ENCODE results near the gene LIPN.

DNA sequence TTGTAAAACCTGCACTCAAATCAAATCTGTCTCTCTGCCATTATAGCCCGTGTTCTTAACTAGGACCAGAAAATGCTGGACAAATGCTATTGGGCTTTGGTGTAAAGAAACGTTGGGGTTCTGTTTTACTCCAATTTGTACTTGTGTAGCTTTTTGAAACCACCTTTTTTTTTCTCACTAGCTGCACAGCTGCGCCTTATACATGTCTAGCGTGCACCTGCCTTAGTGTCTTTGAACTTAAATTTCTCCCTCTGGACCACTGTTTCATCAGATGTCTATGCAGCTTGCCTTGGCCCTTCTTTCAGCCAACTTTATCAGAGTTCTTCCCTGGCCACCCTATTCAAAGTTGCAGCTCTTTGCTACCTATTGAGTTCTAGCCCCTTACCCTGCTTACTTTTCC, 49.8 kb downstream of the LIPN start:
- TF ChIP-seq, protein P1, sequence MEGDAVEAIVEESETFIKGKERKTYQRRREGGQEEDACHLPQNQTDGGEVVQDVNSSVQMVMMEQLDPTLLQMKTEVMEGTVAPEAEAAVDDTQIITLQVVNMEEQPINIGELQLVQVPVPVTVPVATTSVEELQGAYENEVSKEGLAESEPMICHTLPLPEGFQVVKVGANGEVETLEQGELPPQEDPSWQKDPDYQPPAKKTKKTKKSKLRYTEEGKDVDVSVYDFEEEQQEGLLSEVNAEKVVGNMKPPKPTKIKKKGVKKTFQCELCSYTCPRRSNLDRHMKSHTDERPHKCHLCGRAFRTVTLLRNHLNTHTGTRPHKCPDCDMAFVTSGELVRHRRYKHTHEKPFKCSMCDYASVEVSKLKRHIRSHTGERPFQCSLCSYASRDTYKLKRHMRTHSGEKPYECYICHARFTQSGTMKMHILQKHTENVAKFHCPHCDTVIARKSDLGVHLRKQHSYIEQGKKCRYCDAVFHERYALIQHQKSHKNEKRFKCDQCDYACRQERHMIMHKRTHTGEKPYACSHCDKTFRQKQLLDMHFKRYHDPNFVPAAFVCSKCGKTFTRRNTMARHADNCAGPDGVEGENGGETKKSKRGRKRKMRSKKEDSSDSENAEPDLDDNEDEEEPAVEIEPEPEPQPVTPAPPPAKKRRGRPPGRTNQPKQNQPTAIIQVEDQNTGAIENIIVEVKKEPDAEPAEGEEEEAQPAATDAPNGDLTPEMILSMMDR (IDR thresholded peaks at IDR 0.05; ENCODE audit: extremely low read depth in 1 of 2, insufficient read depth in 1 of 2, low read depth in 1 of 2, low read length in 2 of 2): no peak
- TF ChIP-seq POLR2A (IDR thresholded peaks at IDR 0.05; ENCODE audit: low read depth, low read length) (no peak), EZH2 (IDR thresholded peaks at IDR 0.05; ENCODE audit: borderline replicate concordance, low read depth, low read length, severe bottlenecking) (no peak), JUN (IDR thresholded peaks at IDR 0.05; ENCODE audit: borderline replicate concordance, insufficient read depth, insufficient read length, low read depth) (no peak)

Data from endothelial cell of umbilical vein (primary cell).